ENCODE measurements around the gene BRWD1. TPM values are rescaled to one million over a fixed set of nuclear protein-coding genes. Genes with fewer than 3 reads are reported as not detected.

BRWD1 gene
- total and polyA plus RNA-seq, 2 of the 13 experiments (the other 11 are each of a cell fraction or from before 2014, with no cell fraction given) = 13.9 to 28.0 TPM

DNA sequence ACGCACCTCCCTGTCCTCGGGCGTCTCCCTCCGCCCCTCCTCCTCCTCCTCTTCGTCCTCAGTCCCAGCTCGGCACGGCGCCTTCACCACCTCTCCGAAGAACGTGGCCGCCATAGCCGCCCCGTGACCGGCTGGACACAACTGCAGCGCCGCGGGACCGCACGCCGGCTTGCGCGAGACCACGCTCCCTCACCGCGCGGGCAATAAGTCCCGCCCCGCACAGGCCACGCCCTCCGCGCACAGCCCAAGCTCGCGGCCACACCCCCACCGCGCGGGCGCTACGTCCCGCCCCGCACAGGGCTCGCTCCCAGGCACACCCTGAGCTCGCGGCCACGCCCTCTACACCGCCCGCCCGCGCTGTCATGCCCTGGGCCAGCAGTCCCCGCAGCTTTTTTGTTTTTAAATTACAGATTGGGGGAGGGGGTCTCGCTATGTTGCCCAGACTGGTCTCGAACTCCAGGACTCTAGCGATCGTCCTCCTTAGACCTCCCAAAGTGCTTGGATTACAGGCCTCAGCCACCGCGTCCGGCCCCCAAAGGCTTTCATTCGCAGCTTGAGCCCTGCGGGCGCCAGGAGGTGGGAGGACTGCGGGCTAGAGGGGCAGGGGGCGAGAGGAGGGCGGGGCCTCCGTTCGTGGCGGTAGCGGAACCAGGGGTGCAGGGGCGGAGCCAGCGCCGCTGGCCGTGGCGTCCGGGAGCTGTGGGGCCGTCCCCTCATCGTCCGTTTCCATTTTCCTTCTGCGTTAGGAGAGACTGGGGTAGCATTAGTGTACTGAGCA lies 130.0 kb downstream of the BRWD1 start, which contains the start of gene PSMG1 (continued):
- TF ChIP-seq ZFP82 (CRISPR knock-in tag; IDR thresholded peaks at IDR 0.05; ENCODE audit: borderline replicate concordance) (0 out of 2 replicates have a peak, but pooled peaks have one; percentile 67), CHD4 (IDR thresholded peaks at IDR 0.05; ENCODE audit: borderline replicate concordance, low read length) (no peak; the same call in 1 of the 2 replicates), ZNF232 (CRISPR knock-in tag; IDR thresholded peaks at IDR 0.05; ENCODE audit: borderline replicate concordance) (no peak), ZNF552 (CRISPR knock-in tag; IDR thresholded peaks at IDR 0.05; ENCODE audit: borderline replicate concordance) (no peak), RXRA (CRISPR knock-in tag; IDR thresholded peaks at IDR 0.05) (peak; percentile 9; the same call in 1 of the 2 replicates), GABPB1 (CRISPR knock-in tag; IDR thresholded peaks at IDR 0.05) (peak; percentile 68), HNRNPLL (IDR thresholded peaks at IDR 0.05; ENCODE audit: low read depth, low read length, poor library complexity, severe bottlenecking) (peak; percentile 95), ZNF260 (CRISPR knock-in tag; IDR thresholded peaks at IDR 0.05; ENCODE audit: borderline replicate concordance, low read depth) (no peak), ERF (CRISPR knock-in tag; IDR thresholded peaks at IDR 0.05) (no peak; the same call in 1 of the 2 replicates), NPAS2 (CRISPR knock-in tag; IDR thresholded peaks at IDR 0.05; ENCODE audit: borderline replicate concordance) (no peak), BHLHE40 (IDR thresholded peaks at IDR 0.05; ENCODE audit: low read length) (peak; percentile 21; the same call in 1 of the 2 replicates)
- TF ChIP-seq, protein P1, sequence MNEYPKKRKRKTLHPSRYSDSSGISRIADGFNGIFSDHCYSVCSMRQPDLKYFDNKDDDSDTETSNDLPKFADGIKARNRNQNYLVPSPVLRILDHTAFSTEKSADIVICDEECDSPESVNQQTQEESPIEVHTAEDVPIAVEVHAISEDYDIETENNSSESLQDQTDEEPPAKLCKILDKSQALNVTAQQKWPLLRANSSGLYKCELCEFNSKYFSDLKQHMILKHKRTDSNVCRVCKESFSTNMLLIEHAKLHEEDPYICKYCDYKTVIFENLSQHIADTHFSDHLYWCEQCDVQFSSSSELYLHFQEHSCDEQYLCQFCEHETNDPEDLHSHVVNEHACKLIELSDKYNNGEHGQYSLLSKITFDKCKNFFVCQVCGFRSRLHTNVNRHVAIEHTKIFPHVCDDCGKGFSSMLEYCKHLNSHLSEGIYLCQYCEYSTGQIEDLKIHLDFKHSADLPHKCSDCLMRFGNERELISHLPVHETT (CRISPR knock-in tag; conservative IDR thresholded peaks at IDR 0.05) = no peak
- TF ChIP-seq, protein P2, sequence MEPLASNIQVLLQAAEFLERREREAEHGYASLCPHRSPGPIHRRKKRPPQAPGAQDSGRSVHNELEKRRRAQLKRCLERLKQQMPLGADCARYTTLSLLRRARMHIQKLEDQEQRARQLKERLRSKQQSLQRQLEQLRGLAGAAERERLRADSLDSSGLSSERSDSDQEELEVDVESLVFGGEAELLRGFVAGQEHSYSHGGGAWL (CRISPR knock-in tag; IDR thresholded peaks at IDR 0.05) = peak; percentile 96; the same call in 1 of the 2 replicates
- TF ChIP-seq, protein P3, sequence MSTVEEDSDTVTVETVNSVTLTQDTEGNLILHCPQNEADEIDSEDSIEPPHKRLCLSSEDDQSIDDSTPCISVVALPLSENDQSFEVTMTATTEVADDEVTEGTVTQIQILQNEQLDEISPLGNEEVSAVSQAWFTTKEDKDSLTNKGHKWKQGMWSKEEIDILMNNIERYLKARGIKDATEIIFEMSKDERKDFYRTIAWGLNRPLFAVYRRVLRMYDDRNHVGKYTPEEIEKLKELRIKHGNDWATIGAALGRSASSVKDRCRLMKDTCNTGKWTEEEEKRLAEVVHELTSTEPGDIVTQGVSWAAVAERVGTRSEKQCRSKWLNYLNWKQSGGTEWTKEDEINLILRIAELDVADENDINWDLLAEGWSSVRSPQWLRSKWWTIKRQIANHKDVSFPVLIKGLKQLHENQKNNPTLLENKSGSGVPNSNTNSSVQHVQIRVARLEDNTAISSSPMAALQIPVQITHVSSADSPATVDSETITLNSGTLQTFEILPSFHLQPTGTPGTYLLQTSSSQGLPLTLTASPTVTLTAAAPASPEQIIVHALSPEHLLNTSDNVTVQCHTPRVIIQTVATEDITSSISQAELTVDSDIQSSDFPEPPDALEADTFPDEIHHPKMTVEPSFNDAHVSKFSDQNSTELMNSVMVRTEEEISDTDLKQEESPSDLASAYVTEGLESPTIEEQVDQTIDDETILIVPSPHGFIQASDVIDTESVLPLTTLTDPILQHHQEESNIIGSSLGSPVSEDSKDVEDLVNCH (CRISPR knock-in tag; IDR thresholded peaks at IDR 0.05) = no peak
- TF ChIP-seq, protein P4, sequence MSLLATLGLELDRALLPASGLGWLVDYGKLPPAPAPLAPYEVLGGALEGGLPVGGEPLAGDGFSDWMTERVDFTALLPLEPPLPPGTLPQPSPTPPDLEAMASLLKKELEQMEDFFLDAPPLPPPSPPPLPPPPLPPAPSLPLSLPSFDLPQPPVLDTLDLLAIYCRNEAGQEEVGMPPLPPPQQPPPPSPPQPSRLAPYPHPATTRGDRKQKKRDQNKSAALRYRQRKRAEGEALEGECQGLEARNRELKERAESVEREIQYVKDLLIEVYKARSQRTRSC (CRISPR knock-in tag; IDR thresholded peaks at IDR 0.05; ENCODE audit: low read depth) = peak; percentile 73; the same call in 1 of the 2 replicates
- TF ChIP-seq, protein P5, sequence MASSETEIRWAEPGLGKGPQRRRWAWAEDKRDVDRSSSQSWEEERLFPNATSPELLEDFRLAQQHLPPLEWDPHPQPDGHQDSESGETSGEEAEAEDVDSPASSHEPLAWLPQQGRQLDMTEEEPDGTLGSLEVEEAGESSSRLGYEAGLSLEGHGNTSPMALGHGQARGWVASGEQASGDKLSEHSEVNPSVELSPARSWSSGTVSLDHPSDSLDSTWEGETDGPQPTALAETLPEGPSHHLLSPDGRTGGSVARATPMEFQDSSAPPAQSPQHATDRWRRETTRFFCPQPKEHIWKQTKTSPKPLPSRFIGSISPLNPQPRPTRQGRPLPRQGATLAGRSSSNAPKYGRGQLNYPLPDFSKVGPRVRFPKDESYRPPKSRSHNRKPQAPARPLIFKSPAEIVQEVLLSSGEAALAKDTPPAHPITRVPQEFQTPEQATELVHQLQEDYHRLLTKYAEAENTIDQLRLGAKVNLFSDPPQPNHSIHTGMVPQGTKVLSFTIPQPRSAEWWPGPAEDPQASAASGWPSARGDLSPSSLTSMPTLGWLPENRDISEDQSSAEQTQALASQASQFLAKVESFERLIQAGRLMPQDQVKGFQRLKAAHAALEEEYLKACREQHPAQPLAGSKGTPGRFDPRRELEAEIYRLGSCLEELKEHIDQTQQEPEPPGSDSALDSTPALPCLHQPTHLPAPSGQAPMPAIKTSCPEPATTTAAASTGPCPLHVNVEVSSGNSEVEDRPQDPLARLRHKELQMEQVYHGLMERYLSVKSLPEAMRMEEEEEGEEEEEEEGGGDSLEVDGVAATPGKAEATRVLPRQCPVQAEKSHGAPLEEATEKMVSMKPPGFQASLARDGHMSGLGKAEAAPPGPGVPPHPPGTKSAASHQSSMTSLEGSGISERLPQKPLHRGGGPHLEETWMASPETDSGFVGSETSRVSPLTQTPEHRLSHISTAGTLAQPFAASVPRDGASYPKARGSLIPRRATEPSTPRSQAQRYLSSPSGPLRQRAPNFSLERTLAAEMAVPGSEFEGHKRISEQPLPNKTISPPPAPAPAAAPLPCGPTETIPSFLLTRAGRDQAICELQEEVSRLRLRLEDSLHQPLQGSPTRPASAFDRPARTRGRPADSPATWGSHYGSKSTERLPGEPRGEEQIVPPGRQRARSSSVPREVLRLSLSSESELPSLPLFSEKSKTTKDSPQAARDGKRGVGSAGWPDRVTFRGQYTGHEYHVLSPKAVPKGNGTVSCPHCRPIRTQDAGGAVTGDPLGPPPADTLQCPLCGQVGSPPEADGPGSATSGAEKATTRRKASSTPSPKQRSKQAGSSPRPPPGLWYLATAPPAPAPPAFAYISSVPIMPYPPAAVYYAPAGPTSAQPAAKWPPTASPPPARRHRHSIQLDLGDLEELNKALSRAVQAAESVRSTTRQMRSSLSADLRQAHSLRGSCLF (CRISPR knock-in tag; IDR thresholded peaks at IDR 0.05; ENCODE audit: borderline replicate concordance) = no peak
- TF ChIP-seq, protein P6, sequence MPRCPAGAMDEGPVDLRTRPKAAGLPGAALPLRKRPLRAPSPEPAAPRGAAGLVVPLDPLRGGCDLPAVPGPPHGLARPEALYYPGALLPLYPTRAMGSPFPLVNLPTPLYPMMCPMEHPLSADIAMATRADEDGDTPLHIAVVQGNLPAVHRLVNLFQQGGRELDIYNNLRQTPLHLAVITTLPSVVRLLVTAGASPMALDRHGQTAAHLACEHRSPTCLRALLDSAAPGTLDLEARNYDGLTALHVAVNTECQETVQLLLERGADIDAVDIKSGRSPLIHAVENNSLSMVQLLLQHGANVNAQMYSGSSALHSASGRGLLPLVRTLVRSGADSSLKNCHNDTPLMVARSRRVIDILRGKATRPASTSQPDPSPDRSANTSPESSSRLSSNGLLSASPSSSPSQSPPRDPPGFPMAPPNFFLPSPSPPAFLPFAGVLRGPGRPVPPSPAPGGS (CRISPR knock-in tag; IDR thresholded peaks at IDR 0.05) = no peak
